Tibial nerve (tissue), 4 donors: Measurements from ENCODE around the gene MTMR3. TPM values are rescaled to one million over a fixed set of nuclear protein-coding genes. Genes with fewer than 3 reads are reported as not detected.

Experiments
- DNase-seq, 2 donors: peaks; one replicate each; pipeline ENCODE4 v3.0.0-alpha.2; 2019; ENCODE audit warnings: low spot score in 2 of 2
- H3K27ac ChIP-seq, 4 donors: fragments of 200-600 bp; sonication (generic) in 3 of 4; one replicate each; pipeline ENCODE4 v1.5.1; 2017 to 2019; ENCODE audit warnings: mild to moderate bottlenecking in 1 of 4
- H3K27me3 ChIP-seq, 2 donors: fragments of 200-600 bp; sonication (generic) in 1 of 2; one replicate each; pipeline versions ENCODE4 v1.5.1 to v1.6.0; 2017 to 2019
- H3K36me3 ChIP-seq, 3 donors: fragments of 200-600 bp; sonication (generic); one replicate each; pipeline ENCODE4 v1.5.1; 2018 to 2019
- H3K4me1 ChIP-seq, 4 donors: fragments of 200-600 bp; sonication (generic) in 3 of 4; one replicate each; pipeline ENCODE4 v1.5.1; 2017 to 2019
- H3K4me3 ChIP-seq, 4 donors: fragments of 200-600 bp; sonication (generic) in 3 of 4; one replicate each; pipeline ENCODE4 v1.5.1; 2017 to 2019; ENCODE audit warnings: mild to moderate bottlenecking in 1 of 4, moderate library complexity in 1 of 4
- H3K9me3 ChIP-seq, 4 donors: fragments of 200-600 bp; sonication (generic) in 3 of 4; one replicate each; pipeline ENCODE4 v1.5.1; 2017 to 2019
- EP300 ChIP-seq, 2 donors: sonication (generic); formaldehyde crosslinking; IDR thresholded peaks; one replicate each; pipeline ENCODE4 v1.6.1; 2017; ENCODE audit warnings: antibody characterized with exemption in 2 of 2, mild to moderate bottlenecking in 1 of 2
- POLR2A ChIP-seq, 2 donors: fragments of 450-650 bp; IDR thresholded peaks; one replicate each; pipeline ENCODE4 v1.6.1; 2017; ENCODE audit warnings: antibody characterized with exemption in 2 of 2, mild to moderate bottlenecking in 2 of 2, moderate library complexity in 2 of 2
- WGBS, 2 donors: methylation state at CpG; one replicate each; pipeline ENCODE4 v1.1.5; 2018; 5-methylcytosine and 5-hydroxymethylcytosine counted together
- total RNA-seq, 4 donors: library from RNA; depleted of rRNA; stranded (reverse); fragments of >200 nt; gene quantifications; one replicate each; pipeline ENCODE4 v1.1.0, GENCODE V29; 2016
- TF ChIP-seq, protein P1 (sequence below), 5 experiments: fragments of 200-600 bp in 3 of 5; fragments of 450-650 bp in 2 of 5; sonication (generic) in 3 of 5; IDR thresholded peaks; one replicate each; pipeline ENCODE4 v1.5.1; 2016 to 2019; ENCODE audit warnings: antibody characterized with exemption in 5 of 5, mild to moderate bottlenecking in 3 of 5, moderate library complexity in 2 of 5

MTMR3 gene
- total RNA-seq, 4 donors from 2014 or later: 56.1 to 91.2 (median 74.5) TPM

- no peak for DNase-seq
- Histone ChIP-seq H3K4me1 (peaks cover 0 to 20% (median under 1%) of the 10 kb centered on the region in 4 donors), H3K4me3 (no peak overlapping the region), H3K9me3 (no peaks in the 10 kb centered on the region), H3K27ac (no peak overlapping the region), H3K36me3 (peaks cover 0 to 4% (median 0%) of the 10 kb centered on the region in 3 donors), H3K27me3 (no peaks in the 10 kb centered on the region)
- TF ChIP-seq, protein P1, sequence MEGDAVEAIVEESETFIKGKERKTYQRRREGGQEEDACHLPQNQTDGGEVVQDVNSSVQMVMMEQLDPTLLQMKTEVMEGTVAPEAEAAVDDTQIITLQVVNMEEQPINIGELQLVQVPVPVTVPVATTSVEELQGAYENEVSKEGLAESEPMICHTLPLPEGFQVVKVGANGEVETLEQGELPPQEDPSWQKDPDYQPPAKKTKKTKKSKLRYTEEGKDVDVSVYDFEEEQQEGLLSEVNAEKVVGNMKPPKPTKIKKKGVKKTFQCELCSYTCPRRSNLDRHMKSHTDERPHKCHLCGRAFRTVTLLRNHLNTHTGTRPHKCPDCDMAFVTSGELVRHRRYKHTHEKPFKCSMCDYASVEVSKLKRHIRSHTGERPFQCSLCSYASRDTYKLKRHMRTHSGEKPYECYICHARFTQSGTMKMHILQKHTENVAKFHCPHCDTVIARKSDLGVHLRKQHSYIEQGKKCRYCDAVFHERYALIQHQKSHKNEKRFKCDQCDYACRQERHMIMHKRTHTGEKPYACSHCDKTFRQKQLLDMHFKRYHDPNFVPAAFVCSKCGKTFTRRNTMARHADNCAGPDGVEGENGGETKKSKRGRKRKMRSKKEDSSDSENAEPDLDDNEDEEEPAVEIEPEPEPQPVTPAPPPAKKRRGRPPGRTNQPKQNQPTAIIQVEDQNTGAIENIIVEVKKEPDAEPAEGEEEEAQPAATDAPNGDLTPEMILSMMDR (IDR thresholded peaks at IDR 0.05): no peak
- WGBS, 2 donors: 91 to 97% methylated on average over 1 of the region's 1 CpG
Observed at GRCh38 chr22:29956680-29957079, 73.7 kb downstream of the MTMR3 start.

DNA sequence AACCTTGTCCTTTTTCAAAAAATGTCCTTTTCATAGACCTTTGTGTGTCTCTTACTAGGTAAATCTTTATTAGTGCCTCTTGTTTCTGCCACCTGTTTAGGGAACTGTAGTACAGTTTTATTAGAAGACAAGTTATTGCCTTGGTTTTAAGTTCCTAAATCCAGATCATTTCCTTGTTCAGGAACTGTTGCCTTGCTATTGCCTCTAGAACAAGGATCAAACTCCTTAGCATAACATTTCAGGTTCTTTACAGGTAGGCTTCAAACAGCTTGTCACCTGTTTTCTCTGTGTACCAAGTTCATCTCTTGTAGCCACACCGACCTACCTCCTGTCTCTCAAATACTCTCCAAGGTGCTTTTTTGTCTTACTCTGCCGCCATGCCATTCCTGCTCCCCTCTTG is 75.2 kb downstream of the MTMR3 start:
- Histone ChIP-seq H3K27ac (no peak overlapping the region), H3K27me3 (no peaks in the 10 kb centered on the region), H3K4me1 (peaks cover 0 to 8% (median 0%) of the 10 kb centered on the region in 4 donors), H3K9me3 (no peaks in the 10 kb centered on the region), H3K4me3 (no peak overlapping the region), H3K36me3 (peaks cover 0 to 14% (median 0%) of the 10 kb centered on the region in 3 donors)
- no peak for TF ChIP-seq EP300 (IDR thresholded peaks at IDR 0.05)
- no peak for TF ChIP-seq POLR2A (IDR thresholded peaks at IDR 0.05)
- TF ChIP-seq, protein P1 (IDR thresholded peaks at IDR 0.05): no peak
- 91 to 93% methylated on average over 2 of the region's 2 CpGs for WGBS, 2 donors
- DNase-seq: no peak

DNA sequence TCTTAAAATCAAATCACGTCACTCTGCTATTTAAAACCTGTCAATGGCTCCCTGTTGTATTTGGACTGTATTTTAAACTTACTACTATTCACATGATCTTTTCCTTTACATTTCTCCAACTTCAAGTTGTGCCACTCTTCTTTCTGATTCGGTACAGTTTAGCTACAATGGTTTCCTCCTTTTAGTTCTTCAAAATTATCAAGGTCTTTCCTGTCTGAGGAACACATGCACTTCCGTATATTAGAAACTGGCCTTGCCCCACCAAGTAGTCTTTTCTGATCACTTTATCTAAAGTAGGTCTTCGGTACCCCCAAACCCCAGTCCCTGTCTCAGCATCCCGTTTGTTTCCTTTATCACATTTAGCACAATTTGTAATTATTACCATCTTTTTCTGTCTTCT is 81.8 kb downstream of the MTMR3 start:
- 79 to 85% methylated on average over 5 of the region's 5 CpGs for WGBS, 2 donors

DNA sequence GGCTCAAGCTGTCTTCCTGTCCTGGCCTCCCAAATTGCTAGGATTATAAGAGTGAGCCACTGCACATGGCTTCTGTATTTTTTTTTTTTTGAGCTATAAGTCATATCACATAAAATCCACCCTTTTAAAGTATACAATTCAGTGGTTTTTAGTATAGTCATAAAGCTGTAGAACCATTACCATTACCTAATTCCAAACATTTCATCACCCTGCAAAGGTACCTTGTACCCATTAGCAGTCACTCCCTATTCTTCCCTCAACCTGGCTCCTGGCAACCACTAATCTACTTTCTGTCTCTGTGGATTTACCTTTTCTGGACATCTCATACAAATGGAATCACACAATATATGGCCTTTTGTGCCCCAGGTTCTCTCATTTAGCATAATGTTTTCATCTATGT is 84.5 kb downstream of the MTMR3 start:
- peaks cover 0 to 8% (median 0%) of the 10 kb centered on the region in 3 donors for H3K36me3 ChIP-seq
- no peak for DNase-seq
- no peak for TF ChIP-seq POLR2A (IDR thresholded peaks at IDR 0.05)
- TF ChIP-seq, protein P1 (IDR thresholded peaks at IDR 0.05): no peak
- TF ChIP-seq EP300 (IDR thresholded peaks at IDR 0.05): no peak
- H3K4me1 ChIP-seq: peaks cover 0 to 21% (median 3%) of the 10 kb centered on the region in 4 donors
- H3K4me3 ChIP-seq: no peak overlapping the region
- no peak overlapping the region for H3K27ac ChIP-seq
- H3K9me3 ChIP-seq: no peaks in the 10 kb centered on the region
- no peaks in the 10 kb centered on the region for H3K27me3 ChIP-seq

More for the DNA sequence above, 81.8 kb downstream of the MTMR3 start:
- peaks cover 0 to 3% (median 0%) of the 10 kb centered on the region in 4 donors for H3K4me1 ChIP-seq
- H3K36me3 ChIP-seq: peaks cover 0 to 14% (median 0%) of the 10 kb centered on the region in 3 donors
- H3K9me3 ChIP-seq: no peaks in the 10 kb centered on the region
- no peak for DNase-seq
- no peak overlapping the region for H3K27ac ChIP-seq
- no peaks in the 10 kb centered on the region for H3K27me3 ChIP-seq
- no peak overlapping the region for H3K4me3 ChIP-seq
- TF ChIP-seq EP300 (IDR thresholded peaks at IDR 0.05) (no peak), POLR2A (IDR thresholded peaks at IDR 0.05) (no peak)
- TF ChIP-seq, protein P1 (IDR thresholded peaks at IDR 0.05): no peak

DNA sequence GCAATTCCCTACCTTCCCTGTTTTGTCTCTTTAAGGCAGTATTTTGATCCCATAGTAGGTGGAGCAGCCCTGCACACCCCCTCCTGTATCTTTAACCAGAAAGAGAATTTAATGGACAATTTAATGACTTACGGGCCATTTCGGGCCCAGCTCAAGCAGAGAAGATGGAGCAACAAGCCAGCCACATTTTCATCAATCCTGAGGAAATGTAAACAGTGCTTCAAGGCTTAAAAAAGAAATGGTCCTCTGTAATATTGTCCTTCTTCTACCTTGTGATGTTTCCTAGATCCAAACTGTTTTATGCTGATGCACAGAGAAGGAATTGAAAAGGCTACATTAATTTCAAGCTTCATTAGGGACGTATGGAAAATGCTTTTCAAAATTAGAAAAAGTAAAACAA is 88.6 kb downstream of the MTMR3 start:
- WGBS, 2 donors: 60 to 62% methylated on average over 3 of the region's 3 CpGs
- no peak for TF ChIP-seq EP300 (IDR thresholded peaks at IDR 0.05)
- TF ChIP-seq, protein P1 (IDR thresholded peaks at IDR 0.05): no peak
- no peak for TF ChIP-seq POLR2A (IDR thresholded peaks at IDR 0.05)
- H3K4me1 ChIP-seq: peaks cover 0 to 23% (median 3%) of the 10 kb centered on the region in 4 donors
- no peak overlapping the region for H3K27ac ChIP-seq
- H3K27me3 ChIP-seq: no peaks in the 10 kb centered on the region
- no peaks in the 10 kb centered on the region for H3K9me3 ChIP-seq
- no peak overlapping the region for H3K4me3 ChIP-seq
- no peak for DNase-seq
- no peaks in the 10 kb centered on the region for H3K36me3 ChIP-seq
